SU-DHL-6 (cell line): ENCODE data around the gene ASTN2.

ENCODE experiments used
- EZH2phosphoT487 ChIP-seq: fragments of 200-600 bp; sonication (generic), shearing (Covaris generic); conservative IDR thresholded peaks from 2 replicates; pipeline ENCODE4 v1.6.1; 2018; ENCODE audit warnings: mild to moderate bottlenecking, antibody characterized with exemption, low read length, moderate library complexity, mixed read lengths
- TF ChIP-seq, protein P1 (sequence below): fragments of 200-600 bp; sonication (generic); IDR thresholded peaks from one replicate; pipeline ENCODE4 v1.5.1; 2017; ENCODE audit warnings: antibody characterized with exemption, mild to moderate bottlenecking, low read length, moderate library complexity; ENCODE audit not compliant: insufficient read depth, poor library complexity, severe bottlenecking

DNA sequence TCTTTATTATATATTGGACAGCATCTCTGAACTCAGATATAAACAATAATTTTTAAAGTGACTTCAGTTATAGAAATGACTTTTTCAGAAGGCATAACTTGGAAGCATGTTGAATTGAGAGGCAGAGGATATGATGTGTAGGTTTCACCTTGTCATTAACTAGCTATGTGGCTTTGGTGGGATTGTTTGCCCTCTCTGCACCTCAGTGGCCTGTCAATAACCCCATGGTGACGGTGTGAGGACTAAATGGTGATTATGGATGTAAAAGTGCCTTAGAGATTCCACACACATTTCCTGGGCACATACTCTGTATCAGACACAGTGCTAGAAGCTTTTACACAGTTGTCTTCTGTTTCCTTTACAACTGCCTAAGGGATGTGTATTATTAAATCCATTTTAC, 962.6 kb downstream of the ASTN2 start:
- TF ChIP-seq, protein P1, sequence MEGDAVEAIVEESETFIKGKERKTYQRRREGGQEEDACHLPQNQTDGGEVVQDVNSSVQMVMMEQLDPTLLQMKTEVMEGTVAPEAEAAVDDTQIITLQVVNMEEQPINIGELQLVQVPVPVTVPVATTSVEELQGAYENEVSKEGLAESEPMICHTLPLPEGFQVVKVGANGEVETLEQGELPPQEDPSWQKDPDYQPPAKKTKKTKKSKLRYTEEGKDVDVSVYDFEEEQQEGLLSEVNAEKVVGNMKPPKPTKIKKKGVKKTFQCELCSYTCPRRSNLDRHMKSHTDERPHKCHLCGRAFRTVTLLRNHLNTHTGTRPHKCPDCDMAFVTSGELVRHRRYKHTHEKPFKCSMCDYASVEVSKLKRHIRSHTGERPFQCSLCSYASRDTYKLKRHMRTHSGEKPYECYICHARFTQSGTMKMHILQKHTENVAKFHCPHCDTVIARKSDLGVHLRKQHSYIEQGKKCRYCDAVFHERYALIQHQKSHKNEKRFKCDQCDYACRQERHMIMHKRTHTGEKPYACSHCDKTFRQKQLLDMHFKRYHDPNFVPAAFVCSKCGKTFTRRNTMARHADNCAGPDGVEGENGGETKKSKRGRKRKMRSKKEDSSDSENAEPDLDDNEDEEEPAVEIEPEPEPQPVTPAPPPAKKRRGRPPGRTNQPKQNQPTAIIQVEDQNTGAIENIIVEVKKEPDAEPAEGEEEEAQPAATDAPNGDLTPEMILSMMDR, result no peak
- no peak for TF ChIP-seq EZH2phosphoT487
